Gastroesophageal sphincter (tissue), 4 donors: ENCODE data around the gene DDX28. TPM values are rescaled to one million over a fixed set of nuclear protein-coding genes. Genes with fewer than 3 reads are reported as not detected.
A peak's percentile ranks its signal among the peaks of the same experiment; 100 is the strongest.

Source experiments
- ATAC-seq: fragments of 150-250 bp; one replicate; pipeline ENCODE4 v1.9.1; 2016; ENCODE audit warnings: mild to moderate bottlenecking, moderate library complexity
- H3K27ac ChIP-seq, 4 donors: fragments of 200-600 bp; sonication (generic) in 3 of 4; 1 replicate in 3 of 4; 2 replicates in 1 of 4; pipeline ENCODE4 v1.5.1; 2016 to 2019
- H3K27me3 ChIP-seq: fragments of 200-600 bp; sonication (generic); one replicate; pipeline ENCODE4 v1.5.1; 2019
- H3K36me3 ChIP-seq, 2 donors: fragments of 200-600 bp; sonication (generic); one replicate each; pipeline ENCODE4 v1.5.1; 2019; ENCODE audit warnings: control low read depth in 1 of 2
- H3K4me1 ChIP-seq, 3 donors: fragments of 200-600 bp; sonication (generic); 1 replicate in 2 of 3; 2 replicates in 1 of 3; pipeline ENCODE4 v1.5.1; 2016 to 2019; ENCODE audit warnings: control low read depth in 2 of 3
- H3K4me3 ChIP-seq, 2 donors: fragments of 200-600 bp; sonication (generic); one replicate each; pipeline ENCODE4 v1.5.1; 2019; ENCODE audit warnings: mild to moderate bottlenecking in 1 of 2, moderate library complexity in 1 of 2
- H3K9me3 ChIP-seq, 3 donors: fragments of 200-600 bp; sonication (generic); one replicate each; pipeline ENCODE4 v1.5.1; 2017 to 2019; ENCODE audit warnings: control low read depth in 2 of 3
- CTCF ChIP-seq, 4 experiments: fragments of 200-600 bp in 2 of 4; fragments of 450-650 bp in 2 of 4; sonication (generic) in 1 of 4; IDR thresholded peaks; one replicate each; pipeline ENCODE4 v1.5.1; 2017 to 2019; ENCODE audit warnings: antibody characterized with exemption in 4 of 4, mild to moderate bottlenecking in 2 of 4, moderate library complexity in 2 of 4
- EP300 ChIP-seq: sonication (generic); formaldehyde crosslinking; IDR thresholded peaks from one replicate; pipeline ENCODE4 v1.6.1; 2017; ENCODE audit warnings: antibody characterized with exemption, mild to moderate bottlenecking
- POLR2A ChIP-seq, 2 donors: fragments of 450-650 bp; IDR thresholded peaks; one replicate each; pipeline ENCODE4 v1.6.1; 2017; ENCODE audit warnings: antibody characterized with exemption in 2 of 2, mild to moderate bottlenecking in 2 of 2, moderate library complexity in 1 of 2
- POLR2AphosphoS5 ChIP-seq: sonication (generic); formaldehyde crosslinking; IDR thresholded peaks from one replicate; pipeline ENCODE4 v1.6.1; 2017; ENCODE audit warnings: antibody characterized with exemption
- WGBS, 2 donors: methylation state at CpG; one replicate each; pipeline ENCODE4 v1.1.5; 2018; ENCODE audit warnings: low coverage in 1 of 2; 5-methylcytosine and 5-hydroxymethylcytosine counted together
- total RNA-seq, 4 donors: library from RNA; depleted of rRNA; stranded (reverse); fragments of >200 nt; gene quantifications; one replicate each; pipeline ENCODE4 v1.1.0, GENCODE V29; 2016

Gene DDX28
- total RNA-seq, 4 donors from 2014 or later, result 6.5 to 10.4 (median 8.0) TPM

- ATAC-seq, result peak; percentile 77
Observed at GRCh38 chr16:68040506-68041288, 17.7 kb upstream of the DDX28 start.

GRCh38 chr16:68037841-68038597 lies 15.0 kb upstream of the DDX28 start:
- Histone ChIP-seq H3K36me3 (peaks cover 0 to 28% of the 10 kb centered on the region in 2 donors), H3K9me3 (no peaks in the 10 kb centered on the region), H3K4me3 (no peak overlapping the region), H3K27ac (no peak overlapping the region), H3K4me1 (peaks cover 0 to 8% (median 0%) of the 10 kb centered on the region in 3 donors), H3K27me3 (no peaks in the 10 kb centered on the region)
- WGBS, 2 donors, result 88 to 93% methylated on average over 3 to 8 of the region's 9 CpGs
- no peak for ATAC-seq
- TF ChIP-seq POLR2A (IDR thresholded peaks at IDR 0.05) (no peak), CTCF (IDR thresholded peaks at IDR 0.05) (no peak), EP300 (no peak), POLR2AphosphoS5 (no peak)

More at GRCh38 chr16:68040506-68041288, 17.7 kb upstream of the DDX28 start:
- no peaks in the 10 kb centered on the region for H3K27me3 ChIP-seq
- WGBS, 2 donors, result 83 to 100% methylated on average over 2 to 3 of the region's 14 CpGs
- peaks cover 0 to 8% (median 0%) of the 10 kb centered on the region in 3 donors for H3K4me1 ChIP-seq
- no peak overlapping the region for H3K4me3 ChIP-seq
- H3K9me3 ChIP-seq, result no peaks in the 10 kb centered on the region
- TF ChIP-seq EP300 (no peak), CTCF (IDR thresholded peaks at IDR 0.05) (peak; percentile 84 to 90 (median 84))
- peaks cover 0 to 34% of the 10 kb centered on the region in 2 donors for H3K36me3 ChIP-seq
- H3K27ac ChIP-seq, result no peak overlapping the region

- 83 to 92% methylated on average over 2 of the region's 2 CpGs for WGBS, 2 donors
- no peak overlapping the region for H3K4me3 ChIP-seq
Observed at GRCh38 chr16:68035227-68035626, 12.2 kb upstream of the DDX28 start.

GRCh38 chr16:68033101-68033500 lies 10.1 kb upstream of the DDX28 start:
- TF ChIP-seq POLR2AphosphoS5 (no peak), EP300 (no peak), POLR2A (IDR thresholded peaks at IDR 0.05) (no peak), CTCF (IDR thresholded peaks at IDR 0.05) (no peak)
- WGBS, 2 donors, result 91 to 96% methylated on average over 2 of the region's 2 CpGs
- no peak for ATAC-seq
- H3K9me3 ChIP-seq, result no peaks in the 10 kb centered on the region
- no peak overlapping the region for H3K4me3 ChIP-seq
- H3K27ac ChIP-seq, result no peak overlapping the region
- no peaks in the 10 kb centered on the region for H3K27me3 ChIP-seq
- no peaks in the 10 kb centered on the region for H3K4me1 ChIP-seq
- peaks cover 0 to 46% of the 10 kb centered on the region in 2 donors for H3K36me3 ChIP-seq

More at GRCh38 chr16:68035227-68035626, 12.2 kb upstream of the DDX28 start:
- Histone ChIP-seq H3K4me1 (peaks cover 0 to 1% (median 0%) of the 10 kb centered on the region in 3 donors), H3K27ac (no peak overlapping the region), H3K9me3 (no peaks in the 10 kb centered on the region), H3K27me3 (no peaks in the 10 kb centered on the region), H3K36me3 (peaks cover 0 to 47% of the 10 kb centered on the region in 2 donors)
- ATAC-seq, result no peak
- TF ChIP-seq EP300 (no peak), POLR2AphosphoS5 (no peak), CTCF (IDR thresholded peaks at IDR 0.05) (no peak), POLR2A (IDR thresholded peaks at IDR 0.05) (no peak)
